ENCODE measurements around the gene VRK2.

GRCh38 chr2:58106896-58107295, 60.3 kb downstream of the VRK2 start:
- TF ChIP-seq POLR2A (IDR thresholded peaks at IDR 0.05) (no peak), CTCF (IDR thresholded peaks at IDR 0.05) (no peak)
